T1000 (cell line): ENCODE results near the gene EPHX1.
"Not testable (repeated sequence)": the region's sequence is repeated elsewhere in the genome, so short reads cannot be mapped to it uniquely, and the experiment has no call there.

Experiments
- DNase-seq: peaks from one replicate; lab custom pipeline; 2025; ENCODE audit warnings: mixed read lengths; lab: John Stamatoyannopoulos, UW

Gene EPHX1

GRCh38 chr1:225816643-225817538 lies 7.0 kb downstream of the EPHX1 start:
- no peak for DNase-seq

GRCh38 chr1:225817611-225818061 lies 7.7 kb downstream of the EPHX1 start:
- DNase-seq = peak; percentile 70

- DNase-seq = no peak
These were observed 8.3 kb downstream of the EPHX1 start for GRCh38 chr1:225818229-225818628.

GRCh38 chr1:225819346-225820192 lies 9.6 kb downstream of the EPHX1 start:
- no peak for DNase-seq

GRCh38 chr1:225820522-225821120 lies 10.7 kb downstream of the EPHX1 start:
- DNase-seq = no peak

- DNase-seq = no peak
These were observed 12.9 kb downstream of the EPHX1 start for GRCh38 chr1:225822655-225823403.

- DNase-seq = no peak
These were observed 13.9 kb downstream of the EPHX1 start for GRCh38 chr1:225823811-225824261.

GRCh38 chr1:225824533-225824941 lies 14.6 kb downstream of the EPHX1 start:
- DNase-seq = no peak

- DNase-seq = no peak
These were observed 15.2 kb downstream of the EPHX1 start for GRCh38 chr1:225825078-225825477.

- DNase-seq = no peak
These were observed 15.7 kb downstream of the EPHX1 start for GRCh38 chr1:225825607-225826007.

GRCh38 chr1:225827076-225827475 lies 17.2 kb downstream of the EPHX1 start:
- no peak for DNase-seq

- no peak for DNase-seq
These were observed 18.9 kb downstream of the EPHX1 start for GRCh38 chr1:225828706-225829345.

GRCh38 chr1:225830841-225831240 lies 20.9 kb downstream of the EPHX1 start:
- DNase-seq = no peak

GRCh38 chr1:225834417-225835329 lies 24.7 kb downstream of the EPHX1 start:
- no peak for DNase-seq

GRCh38 chr1:225835856-225836255 lies 25.9 kb downstream of the EPHX1 start:
- no peak for DNase-seq

- DNase-seq = not testable (repeated sequence)
These were observed 26.4 kb downstream of the EPHX1 start for GRCh38 chr1:225836296-225836695.

GRCh38 chr1:225838793-225839192 lies 28.9 kb downstream of the EPHX1 start:
- DNase-seq = no peak

- DNase-seq = no peak
These were observed 30.3 kb downstream of the EPHX1 start for GRCh38 chr1:225840223-225840610.

GRCh38 chr1:225840713-225841112 lies 30.8 kb downstream of the EPHX1 start:
- DNase-seq = no peak

GRCh38 chr1:225842074-225842473 lies 32.1 kb downstream of the EPHX1 start:
- no peak for DNase-seq
